Measurements from ENCODE around the gene TMEM225B. TPM values are rescaled to one million over a fixed set of nuclear protein-coding genes. Genes with fewer than 3 reads are reported as not detected.

The TMEM225B gene
- total RNA-seq, 1 experiment from 2014 or later: 3.1 TPM

DNA sequence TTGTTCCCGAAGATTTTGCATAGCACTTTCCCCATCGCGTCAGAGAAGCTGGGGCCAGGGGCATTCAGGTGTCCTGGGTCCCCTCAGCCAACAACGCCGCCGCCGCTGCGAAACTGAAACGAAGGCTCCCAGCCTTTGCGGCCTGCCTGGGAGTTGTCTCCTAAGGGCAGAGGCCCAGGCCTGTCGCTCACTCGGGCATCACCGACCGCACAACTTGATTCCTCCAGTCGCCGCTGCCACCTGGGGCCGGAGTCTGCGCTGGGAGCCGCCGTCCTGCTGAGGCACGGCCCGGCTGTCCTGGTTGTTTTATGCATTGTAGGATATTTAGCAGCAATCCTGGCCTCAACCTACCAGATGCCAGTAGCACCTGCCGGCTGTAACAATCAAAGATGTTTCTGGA lies 40.7 kb downstream of the TMEM225B start:
- intact Hi-C loops (cut with micrococcal nuclease): loop anchor here (10.0 kb wide), 1 partner anchor 196 kb away; no protein-coding TSS in a partner anchor

More for the DNA sequence above, 40.7 kb downstream of the TMEM225B start:
- no peaks in the 10 kb centered on the region for H3K9me2 ChIP-seq (ENCODE audit: insufficient read depth)
- no peaks in the 10 kb centered on the region for H4K20me1 ChIP-seq (ENCODE audit: insufficient read depth)
- H3K79me2 ChIP-seq (ENCODE audit: insufficient read depth, low read length): no peaks in the 10 kb centered on the region
- H3K27me3 ChIP-seq (ENCODE audit: insufficient read depth, low read length): no peaks in the 10 kb centered on the region
- no peak overlapping the region for H3K4me2 ChIP-seq (ENCODE audit: low read length)
- no peaks in the 10 kb centered on the region for H3K4me1 ChIP-seq (ENCODE audit: control insufficient read depth in 1 of 2, insufficient read depth in 2 of 2, low read length in 2 of 2)
- no peak for TF ChIP-seq POLR2A (IDR thresholded peaks at IDR 0.05; ENCODE audit: borderline replicate concordance, extremely low read depth, insufficient read depth, insufficient read length)
- TF ChIP-seq, protein P1, sequence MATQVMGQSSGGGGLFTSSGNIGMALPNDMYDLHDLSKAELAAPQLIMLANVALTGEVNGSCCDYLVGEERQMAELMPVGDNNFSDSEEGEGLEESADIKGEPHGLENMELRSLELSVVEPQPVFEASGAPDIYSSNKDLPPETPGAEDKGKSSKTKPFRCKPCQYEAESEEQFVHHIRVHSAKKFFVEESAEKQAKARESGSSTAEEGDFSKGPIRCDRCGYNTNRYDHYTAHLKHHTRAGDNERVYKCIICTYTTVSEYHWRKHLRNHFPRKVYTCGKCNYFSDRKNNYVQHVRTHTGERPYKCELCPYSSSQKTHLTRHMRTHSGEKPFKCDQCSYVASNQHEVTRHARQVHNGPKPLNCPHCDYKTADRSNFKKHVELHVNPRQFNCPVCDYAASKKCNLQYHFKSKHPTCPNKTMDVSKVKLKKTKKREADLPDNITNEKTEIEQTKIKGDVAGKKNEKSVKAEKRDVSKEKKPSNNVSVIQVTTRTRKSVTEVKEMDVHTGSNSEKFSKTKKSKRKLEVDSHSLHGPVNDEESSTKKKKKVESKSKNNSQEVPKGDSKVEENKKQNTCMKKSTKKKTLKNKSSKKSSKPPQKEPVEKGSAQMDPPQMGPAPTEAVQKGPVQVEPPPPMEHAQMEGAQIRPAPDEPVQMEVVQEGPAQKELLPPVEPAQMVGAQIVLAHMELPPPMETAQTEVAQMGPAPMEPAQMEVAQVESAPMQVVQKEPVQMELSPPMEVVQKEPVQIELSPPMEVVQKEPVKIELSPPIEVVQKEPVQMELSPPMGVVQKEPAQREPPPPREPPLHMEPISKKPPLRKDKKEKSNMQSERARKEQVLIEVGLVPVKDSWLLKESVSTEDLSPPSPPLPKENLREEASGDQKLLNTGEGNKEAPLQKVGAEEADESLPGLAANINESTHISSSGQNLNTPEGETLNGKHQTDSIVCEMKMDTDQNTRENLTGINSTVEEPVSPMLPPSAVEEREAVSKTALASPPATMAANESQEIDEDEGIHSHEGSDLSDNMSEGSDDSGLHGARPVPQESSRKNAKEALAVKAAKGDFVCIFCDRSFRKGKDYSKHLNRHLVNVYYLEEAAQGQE (IDR thresholded peaks at IDR 0.05; ENCODE audit: low read depth): no peak
- no peak for TF ChIP-seq EGR1 (IDR thresholded peaks at IDR 0.05; ENCODE audit: low read depth)
- TF ChIP-seq CBX3 (IDR thresholded peaks at IDR 0.05; ENCODE audit: low read depth): no peak
- TF ChIP-seq CEBPB (IDR thresholded peaks at IDR 0.05; ENCODE audit: low read depth): no peak
- no peak for TF ChIP-seq CTCF (IDR thresholded peaks at IDR 0.05 in 2 of 3, conservative IDR thresholded peaks at IDR 0.05 in 1 of 3; ENCODE audit: borderline replicate concordance in 1 of 3, insufficient read depth in 1 of 3, low read depth in 2 of 3, low read length in 2 of 3)
- TF ChIP-seq, protein P2, sequence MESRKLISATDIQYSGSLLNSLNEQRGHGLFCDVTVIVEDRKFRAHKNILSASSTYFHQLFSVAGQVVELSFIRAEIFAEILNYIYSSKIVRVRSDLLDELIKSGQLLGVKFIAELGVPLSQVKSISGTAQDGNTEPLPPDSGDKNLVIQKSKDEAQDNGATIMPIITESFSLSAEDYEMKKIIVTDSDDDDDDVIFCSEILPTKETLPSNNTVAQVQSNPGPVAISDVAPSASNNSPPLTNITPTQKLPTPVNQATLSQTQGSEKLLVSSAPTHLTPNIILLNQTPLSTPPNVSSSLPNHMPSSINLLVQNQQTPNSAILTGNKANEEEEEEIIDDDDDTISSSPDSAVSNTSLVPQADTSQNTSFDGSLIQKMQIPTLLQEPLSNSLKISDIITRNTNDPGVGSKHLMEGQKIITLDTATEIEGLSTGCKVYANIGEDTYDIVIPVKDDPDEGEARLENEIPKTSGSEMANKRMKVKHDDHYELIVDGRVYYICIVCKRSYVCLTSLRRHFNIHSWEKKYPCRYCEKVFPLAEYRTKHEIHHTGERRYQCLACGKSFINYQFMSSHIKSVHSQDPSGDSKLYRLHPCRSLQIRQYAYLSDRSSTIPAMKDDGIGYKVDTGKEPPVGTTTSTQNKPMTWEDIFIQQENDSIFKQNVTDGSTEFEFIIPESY (IDR thresholded peaks at IDR 0.05; ENCODE audit: extremely low read depth, insufficient replicate concordance, low read length): no peak
- TF ChIP-seq SP1 (IDR thresholded peaks at IDR 0.05; ENCODE audit: low read depth): no peak
- TF ChIP-seq SRF (IDR thresholded peaks at IDR 0.05; ENCODE audit: low read depth): no peak
- no peak for TF ChIP-seq SIN3A (IDR thresholded peaks at IDR 0.05; ENCODE audit: low read depth)
- no peak for TF ChIP-seq TCF7L2 (IDR thresholded peaks at IDR 0.05; ENCODE audit: borderline replicate concordance, extremely low read depth, insufficient read depth, insufficient read length)
- TF ChIP-seq ZNF274 (IDR thresholded peaks at IDR 0.05; ENCODE audit: low read depth, low read length): no peak
- TF ChIP-seq ZFX (IDR thresholded peaks at IDR 0.05): no peak
- TF ChIP-seq EZH2phosphoT487 (IDR thresholded peaks at IDR 0.05; ENCODE audit: borderline replicate concordance): no peak
- TF ChIP-seq FOSL1 (IDR thresholded peaks at IDR 0.05; ENCODE audit: low read depth): no peak
- no peak overlapping the region for H2AFZ ChIP-seq (ENCODE audit: low read depth, low read length, poor library complexity, severe bottlenecking)
- no peak overlapping the region for H3K4me3 ChIP-seq (replicated peaks in 1 of 2; ENCODE audit: low read depth in 1 of 2, low read length in 2 of 2)
- DNase-seq (ENCODE audit: low read depth, low spot score) (no peak), ATAC-seq (no peak)
- no peaks in the 10 kb centered on the region for H3K36me3 ChIP-seq (ENCODE audit: control insufficient read depth in 1 of 2, insufficient read depth in 2 of 2, low read length in 2 of 2)
- RAD21 ChIA-PET (ENCODE audit: low non-redundant PET in 1 of 2, low total read pairs in 2 of 2, uncharacterized antibody in 2 of 2, unreplicated experiment in 2 of 2): no interaction called here
- no TSS peak for BruUV-seq (replicated peaks)
- H3K27ac ChIP-seq (ENCODE audit: low read depth, low read length): no peak overlapping the region
- CTCF ChIA-PET: no interaction called here
- no peaks in the 10 kb centered on the region for H3K9me3 ChIP-seq (ENCODE audit: control insufficient read depth in 1 of 2, insufficient read depth in 1 of 2, low read depth in 1 of 2, low read length in 2 of 2)
- H3K9ac ChIP-seq (ENCODE audit: low read length): no peak overlapping the region
- POLR2A ChIA-PET: no interaction called here
